SU-DHL-6 (cell line): Measurements from ENCODE around the gene CDC25B.

ENCODE experiments used
- H2AFZ ChIP-seq: fragments of 200-600 bp; sonication (generic); 2 replicates; pipeline ENCODE4 v1.6.1; 2014; ENCODE audit warnings: low read depth, mild to moderate bottlenecking, moderate library complexity, mixed read lengths, antibody characterized with exemption, low read length; ENCODE audit not compliant: severe bottlenecking
- H3F3A ChIP-seq: fragments of 200-600 bp; shearing (Covaris generic); 2 replicates; pipeline ENCODE4 v1.6.0; 2016; ENCODE audit warnings: antibody characterized with exemption, mild to moderate bottlenecking; ENCODE audit not compliant: insufficient read depth
- H3K27ac ChIP-seq: fragments of 200-600 bp; sonication (generic); 2 replicates; pipeline ENCODE4 v1.5.1; 2016; ENCODE audit warnings: low read depth, mild to moderate bottlenecking, low read length, moderate library complexity, mixed read lengths
- H3K27me3 ChIP-seq: fragments of 200-600 bp; sonication (generic), shearing (Covaris generic); 2 replicates; pipeline ENCODE4 v1.6.0; 2014; ENCODE audit warnings: mild to moderate bottlenecking, low read length
- H3K36me3 ChIP-seq: fragments of 200-600 bp; sonication (generic); 2 replicates; pipeline ENCODE4 v1.6.1; 2014; ENCODE audit warnings: mild to moderate bottlenecking, low read length, mixed read lengths
- H3K4me2 ChIP-seq: fragments of 300-600, 200-600 bp; shearing (Covaris generic), sonication (generic); 2 replicates; pipeline ENCODE4 v1.6.0; 2014; ENCODE audit warnings: low read length, low read depth, mild to moderate bottlenecking; ENCODE audit not compliant: poor library complexity, severe bottlenecking
- H3K4me3 ChIP-seq: fragments of 200-600 bp; sonication (generic); 2 replicates; pipeline ENCODE4 v1.5.1; 2014; ENCODE audit warnings: antibody characterized with exemption, low read length, mild to moderate bottlenecking, mixed read lengths; ENCODE audit not compliant: insufficient read depth, poor library complexity, severe bottlenecking
- H3K79me2 ChIP-seq: fragments of 200-600 bp; sonication (generic); 2 replicates; pipeline ENCODE4 v1.6.1; 2014; ENCODE audit warnings: mild to moderate bottlenecking, low read length, moderate library complexity; ENCODE audit not compliant: insufficient read depth
- H3K9ac ChIP-seq: fragments of 200-600 bp; sonication (generic); 2 replicates; pipeline ENCODE4 v1.7.0; 2014; ENCODE audit warnings: mild to moderate bottlenecking, low read length
- H3K9me2 ChIP-seq: fragments of 200-600 bp; sonication (generic); replicated peaks from 2 replicates; pipeline ENCODE4 v1.6.1; 2014; ENCODE audit warnings: low read length; ENCODE audit not compliant: insufficient read depth
- H3K9me3 ChIP-seq: fragments of 200-600 bp; sonication (generic); 2 replicates; pipeline ENCODE4 v1.6.1; 2014; ENCODE audit warnings: low read length, mixed read lengths; ENCODE audit not compliant: insufficient read depth
- H4K20me1 ChIP-seq: fragments of 200-600 bp; sonication (generic); 2 replicates; pipeline ENCODE4 v1.6.1; 2014; ENCODE audit warnings: low read depth, mild to moderate bottlenecking, antibody characterized with exemption, low read length, moderate library complexity, mixed read lengths
- CTCF ChIP-seq: fragments of 200-600 bp; sonication (generic); IDR thresholded peaks from one replicate; pipeline ENCODE4 v1.5.1; 2017; ENCODE audit warnings: antibody characterized with exemption, mild to moderate bottlenecking, low read length, moderate library complexity; ENCODE audit not compliant: insufficient read depth, poor library complexity, severe bottlenecking
- EZH2phosphoT487 ChIP-seq: fragments of 200-600 bp; sonication (generic), shearing (Covaris generic); conservative IDR thresholded peaks from 2 replicates; pipeline ENCODE4 v1.6.1; 2018; ENCODE audit warnings: mild to moderate bottlenecking, antibody characterized with exemption, low read length, moderate library complexity, mixed read lengths

Gene CDC25B

DNA sequence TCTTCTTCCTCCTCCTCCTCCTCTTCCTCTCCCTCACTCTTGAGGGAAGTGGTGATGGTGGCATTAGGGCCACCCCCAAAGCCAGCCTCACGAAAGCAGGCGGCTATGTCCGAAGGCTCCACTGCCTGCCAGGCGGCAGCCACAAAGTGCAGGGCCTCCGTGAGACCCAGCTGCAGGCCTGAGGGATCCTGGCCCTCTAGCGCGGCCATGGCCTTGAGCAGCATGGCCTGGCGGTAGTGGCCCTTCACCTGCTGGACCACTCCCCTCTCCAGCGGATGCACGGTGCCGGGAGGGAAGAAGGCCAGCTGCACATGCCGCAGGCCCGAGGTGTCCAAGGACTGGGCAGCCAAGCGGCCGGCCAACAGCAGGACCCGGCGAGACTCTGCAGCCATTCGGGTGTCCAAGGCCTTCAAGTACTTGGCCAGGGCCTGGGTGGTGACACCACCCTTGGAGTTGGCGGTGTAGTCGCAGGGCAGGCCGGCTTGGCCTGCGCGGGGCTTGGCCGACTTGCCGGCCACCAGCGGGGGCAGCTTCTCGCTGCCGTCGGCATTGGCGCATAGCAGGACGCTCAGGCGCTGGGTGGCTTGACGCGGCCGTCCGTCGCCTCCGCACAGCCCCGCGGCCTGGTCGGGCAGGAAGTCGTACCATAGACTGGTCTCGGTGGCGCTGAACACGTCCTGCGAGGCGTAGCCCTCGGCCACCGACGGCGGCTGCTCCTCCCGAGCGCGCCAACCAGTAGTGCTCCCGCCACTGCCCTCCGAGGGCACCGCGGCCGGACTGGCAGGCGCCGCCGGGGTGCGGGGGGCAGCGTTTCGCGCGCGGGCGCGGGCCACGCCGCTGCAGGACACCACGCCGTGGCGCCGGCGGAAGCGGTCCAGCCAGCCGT, 10.6 kb upstream of the CDC25B start:
- peak overlapping the region; percentile 62 for H3K4me3 ChIP-seq
- H3F3A ChIP-seq = peaks cover 6% of the 10 kb centered on the region; the same call in 1 of the 2 replicates
- H3K9ac ChIP-seq = peak overlapping the region; percentile 56
- H3K27me3 ChIP-seq = no peaks in the 10 kb centered on the region
- H4K20me1 ChIP-seq = no peaks in the 10 kb centered on the region
- no peaks in the 10 kb centered on the region for H3K9me2 ChIP-seq
- H3K27ac ChIP-seq = no peak overlapping the region
- H3K36me3 ChIP-seq = no peaks in the 10 kb centered on the region
- TF ChIP-seq CTCF (no peak), EZH2phosphoT487 (no peak)
- no peaks in the 10 kb centered on the region; the same call in 1 of the 2 replicates for H3K79me2 ChIP-seq
- no peaks in the 10 kb centered on the region for H3K9me3 ChIP-seq
- peak overlapping the region; percentile 47 for H3K4me2 ChIP-seq
- H2AFZ ChIP-seq = no peak overlapping the region

DNA sequence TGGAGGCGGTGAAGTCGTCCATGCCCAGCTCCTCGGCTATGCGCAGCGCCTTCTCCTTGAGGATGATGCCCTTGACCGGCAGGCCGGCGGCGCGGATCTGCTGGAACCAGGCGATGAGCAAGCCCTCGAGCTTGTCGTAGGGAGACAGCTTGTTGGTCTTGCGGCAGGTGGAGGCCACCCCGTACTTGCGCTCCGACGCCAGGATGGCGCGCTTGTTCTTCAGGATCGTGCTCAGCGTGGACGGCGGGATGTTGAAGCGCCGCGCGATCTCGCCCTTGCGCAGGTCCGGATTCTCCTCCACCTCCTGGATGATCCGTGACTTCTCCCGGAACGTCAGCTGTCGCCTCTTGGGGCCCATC, 10.0 kb upstream of the CDC25B start:
- Histone ChIP-seq H3K9me3 (no peaks in the 10 kb centered on the region), H3K4me2 (peak overlapping the region; percentile 47)
- TF ChIP-seq EZH2phosphoT487 (no peak), CTCF (no peak)

DNA sequence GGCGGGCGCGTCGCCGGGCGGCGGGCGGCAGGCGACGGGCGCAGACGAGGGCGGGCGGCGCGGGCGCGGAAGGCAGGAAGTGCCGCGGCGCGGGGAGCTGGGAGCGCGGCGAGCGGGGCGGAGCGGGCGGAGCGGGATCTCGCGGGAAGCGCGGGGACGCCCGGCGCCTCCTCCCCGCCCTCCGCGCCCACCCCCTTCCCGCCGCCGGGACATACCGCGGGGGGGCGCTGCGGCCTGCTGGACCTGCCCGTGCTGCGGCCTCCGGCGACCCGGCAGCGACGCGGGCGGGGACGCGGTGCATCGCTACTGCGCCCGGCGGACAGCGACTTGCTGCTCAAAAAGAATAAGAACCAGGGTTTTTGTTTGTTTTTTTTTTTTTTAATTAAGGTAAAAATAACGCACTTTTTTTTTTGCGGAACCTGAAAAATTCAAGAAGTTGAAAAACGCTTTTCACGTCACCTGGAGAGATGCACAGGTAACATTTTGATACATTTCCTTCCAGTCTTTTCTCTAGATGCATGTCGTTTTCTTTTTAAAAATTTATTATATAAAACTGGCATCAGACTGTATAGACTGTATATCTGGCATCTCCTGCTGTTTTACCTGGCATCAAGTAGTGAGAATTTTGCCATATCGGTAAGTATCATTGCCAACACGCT, 9.3 kb upstream of the CDC25B start, which contains the start of gene CENPB:
TSS of gene CENPB (minus strand) at position 76 of the 659 bp plus-strand sequence. CDS start 257 bp downstream, outside the sequence.
- Histone ChIP-seq H3K9ac (peak within 1 kb of the TSS; percentile 56), H3K9me3 (no peaks in the 10 kb centered on the region), H4K20me1 (no peaks in the 10 kb centered on the region), H3K4me2 (peak within 1 kb of the TSS; percentile 84), H3K4me3 (peak within 1 kb of the TSS; percentile 62), H3K79me2 (no peaks in the 10 kb centered on the region; the same call in 1 of the 2 replicates), H2AFZ (peak within 1 kb of the TSS; percentile 79), H3K36me3 (no peaks in the 10 kb centered on the region), H3K27ac (peak within 1 kb of the TSS; percentile 18; the same call in 1 of the 2 replicates), H3K9me2 (no peaks in the 10 kb centered on the region), H3K27me3 (no peaks in the 10 kb centered on the region), H3F3A (peaks cover 6% of the 10 kb centered on the region; the same call in 1 of the 2 replicates)
- TF ChIP-seq CTCF (peak; percentile 38), EZH2phosphoT487 (no peak)

More for the DNA sequence above, 10.0 kb upstream of the CDC25B start:
- Histone ChIP-seq H3K27me3 (no peaks in the 10 kb centered on the region), H3K4me3 (peak overlapping the region; percentile 62), H2AFZ (no peak overlapping the region), H3K36me3 (no peaks in the 10 kb centered on the region), H3K9me2 (no peaks in the 10 kb centered on the region), H3K27ac (0 out of 2 replicates have a peak overlapping the region, but pooled peaks have one; percentile 18), H3K79me2 (no peaks in the 10 kb centered on the region; the same call in 1 of the 2 replicates), H3K9ac (peak overlapping the region; percentile 56), H4K20me1 (no peaks in the 10 kb centered on the region), H3F3A (peaks cover 6% of the 10 kb centered on the region; the same call in 1 of the 2 replicates)
